Activated B cell treated with CpG ODN at 0.5 μM for 24 hours (primary cell): ENCODE data around the gene FBXW7. TPM values are rescaled to one million over a fixed set of nuclear protein-coding genes. Genes with fewer than 3 reads are reported as not detected.

Experiments used
- ATAC-seq: fragments of 200-7000 bp; cut with Tn5 transposase; one replicate; pipeline ENCODE4 v1.10.0; 2021; ENCODE audit warnings: low read depth, mild to moderate bottlenecking, moderate library complexity
- CTCF ChIA-PET: fragments of 350-600 bp; sonication (Branson Sonifier 250); formaldehyde crosslinking; loops from one replicate; lab custom pipeline; 2021; ENCODE audit warnings: antibody characterized with exemption; lab: Charles Lee
- POLR2A ChIA-PET: fragments of 350-600 bp; sonication (Branson Sonifier 250); formaldehyde crosslinking; loops from one replicate; lab custom pipeline; 2021; ENCODE audit warnings: antibody characterized with exemption; lab: Charles Lee
- DNase-seq: peaks from one replicate; pipeline ENCODE4 v3.0.0; 2022
- H3K27ac Mint-ChIP-seq: one replicate; pipeline ENCODE4 v1.8.0; 2020; ENCODE audit warnings: mixed read lengths
- H3K27me3 Mint-ChIP-seq: one replicate; pipeline ENCODE4 v1.8.0; 2021; ENCODE audit warnings: mixed read lengths
- H3K36me3 Mint-ChIP-seq: one replicate; pipeline ENCODE4 v1.8.0; 2021; ENCODE audit warnings: low read depth, mixed read lengths
- H3K4me1 Mint-ChIP-seq: one replicate; pipeline ENCODE4 v1.8.0; 2021; ENCODE audit warnings: mixed read lengths
- H3K4me3 Mint-ChIP-seq: one replicate; pipeline ENCODE4 v1.8.0; 2020; ENCODE audit warnings: mild to moderate bottlenecking, mixed read lengths
- H3K9me3 Mint-ChIP-seq: one replicate; pipeline ENCODE4 v1.8.0; 2020; ENCODE audit warnings: mixed read lengths
- intact Hi-C: fragments of 100-400 bp; cut with micrococcal nuclease; formaldehyde crosslinking; loops from one replicate; pipeline ENCODE4 v1.15.1; 2024
- total RNA-seq: library from RNA; stranded (reverse); gene quantifications from 2 replicates; pipeline ENCODE4 v1.2.3, GENCODE V29; 2022
- TF ChIP-seq, protein P1 (sequence below): fragments of 200-600 bp; IDR thresholded peaks from one replicate; pipeline ENCODE4 v1.8.0; 2022; ENCODE audit warnings: antibody characterized with exemption, mild to moderate bottlenecking

The FBXW7 gene
- total RNA-seq, 1 donor from 2014 or later, result 96.5 TPM

DNA sequence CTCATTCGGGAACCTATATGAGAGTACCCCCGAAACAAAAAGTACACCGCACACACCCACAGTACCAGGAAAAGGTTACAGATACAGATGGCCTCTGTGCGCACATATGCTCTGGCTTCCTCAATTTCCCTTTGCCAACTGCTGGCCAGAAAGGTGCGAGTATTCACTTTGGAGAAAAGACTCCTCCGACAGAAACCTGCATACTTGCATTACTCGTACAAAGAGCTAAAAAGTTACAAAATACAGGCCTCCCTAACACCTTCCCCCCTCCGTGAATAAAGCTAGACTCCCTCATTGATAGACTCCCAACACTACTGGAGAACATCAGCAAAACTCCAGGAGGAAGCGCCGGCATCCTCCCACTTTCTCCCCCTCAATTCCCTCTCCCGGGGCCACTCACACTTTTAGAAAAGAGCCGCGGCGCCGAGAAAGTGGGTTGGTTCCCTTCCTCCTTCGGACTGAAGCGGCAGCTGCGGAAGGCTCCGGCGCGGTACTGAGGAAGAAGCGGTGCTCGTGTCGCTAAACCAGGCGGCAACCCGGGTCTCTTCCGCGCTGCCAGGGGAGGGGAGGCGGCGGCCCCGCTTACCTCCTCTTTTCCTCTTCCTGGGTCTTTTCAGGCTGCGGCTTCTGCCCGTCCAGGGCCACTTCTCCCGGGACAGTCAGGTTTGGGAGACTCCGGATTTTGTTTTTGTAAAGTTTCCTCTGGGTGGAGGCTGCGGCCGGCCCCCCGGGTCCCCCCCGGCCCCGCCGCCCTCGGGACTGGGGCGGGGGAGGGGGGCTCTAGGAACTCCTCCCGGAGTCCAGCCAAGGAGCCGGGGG is 1.1 kb downstream of the FBXW7 start:
- Mint-ChIP-seq H3K27me3 (no peaks in the 10 kb centered on the region), H3K36me3 (peaks cover 52% of the 10 kb centered on the region), H3K27ac (peak overlapping the region; percentile 84), H3K4me1 (peaks cover 72% of the 10 kb centered on the region), H3K9me3 (no peaks in the 10 kb centered on the region), H3K4me3 (peak overlapping the region; percentile 99)
- TF ChIP-seq, protein P1, sequence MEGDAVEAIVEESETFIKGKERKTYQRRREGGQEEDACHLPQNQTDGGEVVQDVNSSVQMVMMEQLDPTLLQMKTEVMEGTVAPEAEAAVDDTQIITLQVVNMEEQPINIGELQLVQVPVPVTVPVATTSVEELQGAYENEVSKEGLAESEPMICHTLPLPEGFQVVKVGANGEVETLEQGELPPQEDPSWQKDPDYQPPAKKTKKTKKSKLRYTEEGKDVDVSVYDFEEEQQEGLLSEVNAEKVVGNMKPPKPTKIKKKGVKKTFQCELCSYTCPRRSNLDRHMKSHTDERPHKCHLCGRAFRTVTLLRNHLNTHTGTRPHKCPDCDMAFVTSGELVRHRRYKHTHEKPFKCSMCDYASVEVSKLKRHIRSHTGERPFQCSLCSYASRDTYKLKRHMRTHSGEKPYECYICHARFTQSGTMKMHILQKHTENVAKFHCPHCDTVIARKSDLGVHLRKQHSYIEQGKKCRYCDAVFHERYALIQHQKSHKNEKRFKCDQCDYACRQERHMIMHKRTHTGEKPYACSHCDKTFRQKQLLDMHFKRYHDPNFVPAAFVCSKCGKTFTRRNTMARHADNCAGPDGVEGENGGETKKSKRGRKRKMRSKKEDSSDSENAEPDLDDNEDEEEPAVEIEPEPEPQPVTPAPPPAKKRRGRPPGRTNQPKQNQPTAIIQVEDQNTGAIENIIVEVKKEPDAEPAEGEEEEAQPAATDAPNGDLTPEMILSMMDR, result no peak
- intact Hi-C loops, result loop anchor here (1.0 to 10.0 kb wide), 4 partner anchors 8 to 1150 kb away; partner anchors contain the start of gene TLR2
- DNase-seq (peak; percentile 51), ATAC-seq (peak; percentile 11)
- POLR2A ChIA-PET, result interaction anchor here (1.5 to 7.3 kb wide), 13 partner anchors 9 to 144 kb away, joined by 3 to 136 read pairs (median 17); partner anchors contain the start of gene TMEM154
- CTCF ChIA-PET, result interaction anchor here (1.0 to 2.9 kb wide), 4 partner anchors 19 to 107 kb away, joined by 3 to 20 read pairs (median 4); no protein-coding TSS in a partner anchor

DNA sequence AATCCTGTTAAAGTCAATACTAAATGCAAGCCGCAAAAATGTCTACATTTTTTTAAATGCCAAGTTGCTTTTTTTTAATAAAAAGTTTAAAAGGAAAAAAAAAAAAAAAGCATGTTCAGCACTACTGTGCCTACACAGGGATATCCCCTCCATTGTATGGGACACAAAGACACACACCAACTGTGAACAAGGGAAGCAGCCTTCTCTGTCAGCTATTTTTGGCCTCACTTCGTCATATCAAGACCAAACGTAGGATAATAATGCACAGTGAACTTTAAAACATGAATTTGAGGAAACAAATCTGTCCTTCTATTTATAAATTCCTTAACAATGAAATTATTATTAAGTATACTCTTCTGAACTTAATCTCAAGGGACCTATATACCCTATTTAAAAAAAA is 4.4 kb downstream of the FBXW7 start:
- CTCF ChIA-PET, result interaction anchor here (1.1 to 1.8 kb wide), 4 partner anchors 29 to 109 kb away, joined by 3 to 10 read pairs (median 4); no protein-coding TSS in a partner anchor
- TF ChIP-seq, protein P1, result no peak
- Mint-ChIP-seq H3K9me3 (no peaks in the 10 kb centered on the region), H3K4me1 (peaks cover 50% of the 10 kb centered on the region), H3K27ac (no peak overlapping the region), H3K36me3 (peaks cover 48% of the 10 kb centered on the region), H3K27me3 (no peaks in the 10 kb centered on the region), H3K4me3 (no peak overlapping the region)
- POLR2A ChIA-PET, result interaction anchor here (0.6 to 1.5 kb wide), 4 partner anchors 30 to 1175 kb away, joined by 3 to 4 read pairs (median 4); no protein-coding TSS in a partner anchor
- ATAC-seq, result no peak
- intact Hi-C loops, result loop anchor here (10.0 kb wide), 1 partner anchor 1153 kb away; the partner anchor contains the start of gene TLR2
- DNase-seq, result no peak

DNA sequence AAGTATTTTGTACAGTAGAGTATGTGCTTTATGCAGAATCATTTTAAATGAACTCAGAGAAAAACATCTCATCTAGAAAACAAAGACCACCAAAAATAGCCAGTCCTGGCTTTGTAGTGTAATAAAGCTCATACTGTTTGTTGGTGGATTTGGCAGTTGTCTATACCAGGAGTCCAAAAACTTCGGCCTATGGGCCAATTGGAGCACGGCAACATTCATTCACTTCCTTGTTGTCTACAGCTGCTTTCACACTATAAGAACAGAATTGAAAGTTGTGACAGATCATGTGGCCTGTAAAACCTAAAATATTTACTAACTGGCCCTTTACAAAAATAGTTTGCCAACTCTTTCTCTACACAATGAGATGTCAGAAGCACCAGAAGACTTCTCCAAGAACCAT is 5.3 kb downstream of the FBXW7 start:
- ATAC-seq (no peak), DNase-seq (no peak)
- intact Hi-C loops, result loop anchor here (10.0 kb wide), 1 partner anchor 1154 kb away; the partner anchor contains the start of gene TLR2
- TF ChIP-seq, protein P1, result no peak
- peaks cover 57% of the 10 kb centered on the region for H3K4me1 Mint-ChIP-seq
- H3K4me3 Mint-ChIP-seq, result no peak overlapping the region
- CTCF ChIA-PET, result interaction anchor here (1.5 to 1.8 kb wide), 3 partner anchors 28 to 31 kb away, joined by 3 to 10 read pairs (median 6); no protein-coding TSS in a partner anchor
- no peaks in the 10 kb centered on the region for H3K9me3 Mint-ChIP-seq
- no peaks in the 10 kb centered on the region for H3K27me3 Mint-ChIP-seq
- H3K36me3 Mint-ChIP-seq, result peaks cover 48% of the 10 kb centered on the region
- no peak overlapping the region for H3K27ac Mint-ChIP-seq
- POLR2A ChIA-PET, result interaction anchor here (1.5 kb wide), 1 partner anchor 31 kb away, joined by 4 read pairs; no protein-coding TSS in a partner anchor

DNA sequence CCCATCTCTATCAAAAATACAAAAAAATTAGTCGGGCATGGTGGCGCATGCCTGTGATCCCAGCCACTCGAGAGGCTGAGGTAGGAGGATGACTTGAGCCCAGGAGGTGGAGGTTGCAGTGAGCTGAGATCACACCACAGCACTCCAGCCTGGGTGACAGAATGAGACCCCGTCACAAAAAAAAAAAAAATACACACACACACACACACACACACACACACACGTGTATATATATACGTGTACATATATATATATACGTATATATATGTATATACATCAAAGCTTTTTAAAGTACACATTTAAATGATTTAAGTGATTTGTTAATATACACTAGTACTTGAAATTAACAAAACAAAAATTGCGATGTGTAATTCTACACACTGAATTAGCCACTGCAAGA is 6.0 kb downstream of the FBXW7 start:
- DNase-seq (no peak), ATAC-seq (no peak)
- Mint-ChIP-seq H3K4me3 (no peak overlapping the region), H3K36me3 (peaks cover 48% of the 10 kb centered on the region), H3K9me3 (no peaks in the 10 kb centered on the region), H3K27me3 (no peaks in the 10 kb centered on the region), H3K27ac (no peak overlapping the region), H3K4me1 (peaks cover 61% of the 10 kb centered on the region)
- intact Hi-C loops, result loop anchor here (10.0 kb wide), 1 partner anchor 1155 kb away; the partner anchor contains the start of gene TLR2
- TF ChIP-seq, protein P1, result no peak
- CTCF ChIA-PET, result no interaction called here
- POLR2A ChIA-PET, result interaction anchor here (0.6 kb wide), 1 partner anchor 39 kb away, joined by 3 read pairs; no protein-coding TSS in a partner anchor
